Effector CD4-positive, alpha-beta T cell (primary cell): Measurements from ENCODE around the gene SUPT6H.
"Not testable (repeated sequence)": the region's sequence is repeated elsewhere in the genome, so short reads cannot be mapped to it uniquely, and the experiment has no call there.

ENCODE experiments used
- DNase-seq: peaks from one replicate; pipeline ENCODE4 v3.0.0-alpha.2; 2020

SUPT6H gene

GRCh38 chr17:28648698-28649097 lies 13.3 kb upstream of the SUPT6H start:
- no peak for DNase-seq

- no peak for DNase-seq
Observed at GRCh38 chr17:28655160-28655559, 6.8 kb upstream of the SUPT6H start.

- DNase-seq, result no peak
Observed at GRCh38 chr17:28657756-28658155, 4.2 kb upstream of the SUPT6H start.

- DNase-seq, result not testable (repeated sequence)
Observed at GRCh38 chr17:28658342-28658741, 3.7 kb upstream of the SUPT6H start.

- DNase-seq, result not testable (repeated sequence)
Observed at GRCh38 chr17:28658766-28659496, 3.1 kb upstream of the SUPT6H start.

- DNase-seq, result not testable (repeated sequence)
Observed at GRCh38 chr17:28659497-28659881, 2.5 kb upstream of the SUPT6H start.

- DNase-seq, result no peak
Observed at GRCh38 chr17:28662527-28662829, 473 bp downstream of the SUPT6H start.

- DNase-seq, result no peak
Observed at GRCh38 chr17:28663723-28664122, 1.7 kb downstream of the SUPT6H start.

GRCh38 chr17:28665994-28666393 lies 4.0 kb downstream of the SUPT6H start:
- no peak for DNase-seq

GRCh38 chr17:28667870-28668269 lies 5.9 kb downstream of the SUPT6H start:
- no peak for DNase-seq

GRCh38 chr17:28669918-28670317 lies 7.9 kb downstream of the SUPT6H start:
- DNase-seq, result no peak

GRCh38 chr17:28675490-28675889 lies 13.5 kb downstream of the SUPT6H start:
- DNase-seq, result no peak

- DNase-seq, result no peak
Observed at GRCh38 chr17:28675980-28676379, 14.0 kb downstream of the SUPT6H start.

- no peak for DNase-seq
Observed at GRCh38 chr17:28682655-28683054, 20.6 kb downstream of the SUPT6H start.

GRCh38 chr17:28684963-28685362 lies 23.0 kb downstream of the SUPT6H start:
- no peak for DNase-seq

- DNase-seq, result no peak
Observed at GRCh38 chr17:28685366-28685765, 23.4 kb downstream of the SUPT6H start.

- DNase-seq, result no peak
Observed at GRCh38 chr17:28686296-28686695, 24.3 kb downstream of the SUPT6H start.

GRCh38 chr17:28688481-28688880 lies 26.5 kb downstream of the SUPT6H start:
- no peak for DNase-seq

- DNase-seq, result no peak
Observed at GRCh38 chr17:28689011-28689410, 27.0 kb downstream of the SUPT6H start.

GRCh38 chr17:28693869-28694268 lies 31.9 kb downstream of the SUPT6H start:
- DNase-seq, result no peak

GRCh38 chr17:28698253-28698941 lies 36.4 kb downstream of the SUPT6H start:
- DNase-seq, result no peak

GRCh38 chr17:28700278-28700677 lies 38.3 kb downstream of the SUPT6H start:
- no peak for DNase-seq

GRCh38 chr17:28700830-28701492 lies 39.0 kb downstream of the SUPT6H start:
- no peak for DNase-seq
